ENCODE data around the gene TMPRSS9. TPM values are rescaled to one million over a fixed set of nuclear protein-coding genes. Genes with fewer than 3 reads are reported as not detected.

Gene TMPRSS9
- total and polyA plus RNA-seq, 12 donors = 0.32 to 1.7 (median 1.1) TPM

DNA sequence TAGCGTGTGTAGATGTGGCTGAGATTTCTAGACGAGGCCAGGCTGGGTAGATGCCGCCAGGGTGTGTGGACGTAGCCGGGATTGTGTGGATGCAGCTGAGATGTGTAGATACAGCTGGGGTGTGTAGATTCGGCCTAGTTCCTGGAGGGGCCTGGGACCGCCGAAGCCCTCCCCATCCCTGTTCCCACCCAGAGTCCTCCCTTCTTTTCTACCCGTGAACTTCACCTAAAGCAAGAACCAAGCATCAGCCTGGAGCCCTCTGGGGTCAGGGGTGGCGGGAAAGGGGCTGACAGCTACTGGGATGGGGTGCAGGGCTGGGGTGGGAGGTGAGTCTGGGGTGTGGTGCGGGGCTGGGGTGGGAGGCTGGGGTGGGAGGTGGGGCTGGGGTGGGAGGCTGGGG, 768 bp downstream of the TMPRSS9 start:
- DNase-seq = no peak
- Histone ChIP-seq H3K9me3 (replicated peaks in 1 of 3) (no peaks in the 10 kb centered on the region), H3K4me1 (replicated peaks in 1 of 2) (no peaks in the 10 kb centered on the region), H3K27me3 (peaks cover 20% of the 10 kb centered on the region), H3K27ac (no peak overlapping the region), H3K4me3 (no peak overlapping the region), H3K36me3 (replicated peaks in 1 of 2) (no peaks in the 10 kb centered on the region)
- 64 to 72% (median 67%) methylated on average over 7 to 11 of the region's 11 CpGs for WGBS, 4 donors
- intact Hi-C loops (cut with DNase I) = no loop called here
- TF ChIP-seq POLR2A (IDR thresholded peaks at IDR 0.05) = no peak
- TF ChIP-seq, protein P1, sequence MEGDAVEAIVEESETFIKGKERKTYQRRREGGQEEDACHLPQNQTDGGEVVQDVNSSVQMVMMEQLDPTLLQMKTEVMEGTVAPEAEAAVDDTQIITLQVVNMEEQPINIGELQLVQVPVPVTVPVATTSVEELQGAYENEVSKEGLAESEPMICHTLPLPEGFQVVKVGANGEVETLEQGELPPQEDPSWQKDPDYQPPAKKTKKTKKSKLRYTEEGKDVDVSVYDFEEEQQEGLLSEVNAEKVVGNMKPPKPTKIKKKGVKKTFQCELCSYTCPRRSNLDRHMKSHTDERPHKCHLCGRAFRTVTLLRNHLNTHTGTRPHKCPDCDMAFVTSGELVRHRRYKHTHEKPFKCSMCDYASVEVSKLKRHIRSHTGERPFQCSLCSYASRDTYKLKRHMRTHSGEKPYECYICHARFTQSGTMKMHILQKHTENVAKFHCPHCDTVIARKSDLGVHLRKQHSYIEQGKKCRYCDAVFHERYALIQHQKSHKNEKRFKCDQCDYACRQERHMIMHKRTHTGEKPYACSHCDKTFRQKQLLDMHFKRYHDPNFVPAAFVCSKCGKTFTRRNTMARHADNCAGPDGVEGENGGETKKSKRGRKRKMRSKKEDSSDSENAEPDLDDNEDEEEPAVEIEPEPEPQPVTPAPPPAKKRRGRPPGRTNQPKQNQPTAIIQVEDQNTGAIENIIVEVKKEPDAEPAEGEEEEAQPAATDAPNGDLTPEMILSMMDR (IDR thresholded peaks at IDR 0.05) = no peak

DNA sequence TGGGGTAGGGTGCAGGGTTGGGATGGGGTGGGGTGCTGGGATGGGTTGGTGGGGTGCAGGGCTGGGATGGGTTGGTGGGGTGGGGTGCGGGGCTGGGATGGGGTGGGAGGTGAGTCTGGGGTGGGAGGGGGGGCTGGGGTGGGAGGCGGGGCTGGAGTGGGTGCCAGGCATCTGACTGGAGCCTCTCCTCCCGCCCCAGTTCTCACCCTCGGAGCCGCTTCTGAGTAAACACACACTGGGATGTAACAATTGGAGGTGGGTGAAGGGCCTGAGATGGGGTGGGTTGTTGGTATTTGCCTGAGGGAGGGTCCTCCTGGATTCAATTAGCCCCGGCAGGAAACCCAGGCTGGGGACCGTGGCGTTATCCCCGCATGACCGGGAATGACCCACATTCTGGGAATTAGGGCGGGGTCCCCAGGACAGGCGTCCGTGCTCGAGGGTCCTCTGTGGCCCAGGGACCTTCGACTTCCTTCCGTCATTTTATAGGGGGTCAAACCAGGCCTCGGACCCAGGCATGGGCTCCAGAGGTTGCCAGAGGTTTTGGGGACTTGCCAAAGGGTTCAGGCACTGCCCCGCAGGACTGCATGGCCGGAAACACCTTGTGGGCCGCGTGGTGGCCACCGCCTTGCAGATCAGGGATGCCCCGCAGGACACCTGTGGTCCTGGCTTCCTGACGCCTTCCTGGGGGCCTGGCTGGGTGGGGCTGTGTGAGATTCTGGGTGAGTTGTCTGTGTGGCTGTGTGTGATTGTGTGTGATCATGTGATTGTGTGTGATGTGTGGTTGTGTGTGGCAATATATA, 1.4 kb downstream of the TMPRSS9 start:
- Histone ChIP-seq H3K27ac (no peak overlapping the region), H3K4me3 (no peak overlapping the region), H3K9me3 (replicated peaks in 1 of 3) (no peaks in the 10 kb centered on the region), H3K36me3 (replicated peaks in 1 of 2) (no peaks in the 10 kb centered on the region), H3K4me1 (replicated peaks in 1 of 2) (no peaks in the 10 kb centered on the region), H3K27me3 (peaks cover 20% of the 10 kb centered on the region)
- intact Hi-C loops (cut with DNase I) = no loop called here
- TF ChIP-seq, protein P1 (IDR thresholded peaks at IDR 0.05) = no peak
- no peak for TF ChIP-seq POLR2A (IDR thresholded peaks at IDR 0.05)
- 39 to 42% (median 40%) methylated on average over 12 to 24 of the region's 24 CpGs for WGBS, 4 donors
- DNase-seq = no peak

DNA sequence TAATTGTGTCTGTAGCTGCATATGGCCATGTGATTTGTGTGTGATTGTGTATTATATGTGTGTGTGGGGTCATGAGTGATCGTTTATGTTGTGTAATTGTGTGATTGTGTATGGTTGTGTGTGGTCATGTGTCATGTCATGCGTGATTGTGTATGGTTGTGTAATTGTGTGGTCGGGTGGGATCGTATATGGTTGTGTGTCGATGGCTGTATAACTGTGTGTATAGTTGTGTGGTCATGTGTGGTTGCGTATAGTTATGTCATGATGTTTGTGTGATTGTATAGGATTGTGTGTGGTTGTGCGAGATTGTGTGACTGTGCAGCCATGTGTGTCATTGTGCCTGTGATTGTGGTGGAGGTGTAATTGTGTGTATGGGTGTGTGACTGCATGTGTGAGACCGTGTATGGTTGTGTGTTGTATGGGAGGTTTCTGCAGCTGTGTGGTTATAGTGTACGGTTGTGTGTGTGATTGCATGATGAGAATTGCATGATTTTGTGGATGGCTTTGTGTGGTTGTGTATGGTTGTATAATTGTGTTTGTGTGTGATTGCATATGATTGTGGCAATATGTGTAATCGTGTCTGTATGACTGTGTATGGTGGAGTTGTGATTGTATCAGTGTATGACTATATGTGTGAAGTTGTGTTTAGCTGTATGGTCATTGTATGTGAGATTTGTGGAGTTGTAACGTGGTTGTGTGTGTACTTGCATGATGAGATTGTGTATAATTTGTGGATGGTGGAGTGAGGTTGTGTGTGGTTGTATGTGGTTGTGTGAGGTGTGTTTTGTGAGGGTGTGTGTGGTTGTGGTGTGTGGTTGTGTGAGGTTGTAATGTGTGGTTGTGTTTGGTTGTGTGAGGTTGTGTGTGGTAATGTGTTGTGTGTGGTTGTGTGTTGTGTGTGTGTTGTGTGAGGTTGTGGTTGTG, 2.2 kb downstream of the TMPRSS9 start:
- H3K36me3 ChIP-seq (replicated peaks in 1 of 2) = no peaks in the 10 kb centered on the region
- intact Hi-C loops (cut with DNase I) = no loop called here
- 83 to 87% (median 86%) methylated on average over 11 of the region's 11 CpGs for WGBS, 4 donors
- peaks cover 20% of the 10 kb centered on the region for H3K27me3 ChIP-seq
- DNase-seq = no peak
- H3K4me3 ChIP-seq = no peak overlapping the region
- no peak for TF ChIP-seq POLR2A (IDR thresholded peaks at IDR 0.05)
- TF ChIP-seq, protein P1 (IDR thresholded peaks at IDR 0.05) = no peak
- no peaks in the 10 kb centered on the region for H3K9me3 ChIP-seq (replicated peaks in 1 of 3)
- H3K4me1 ChIP-seq (replicated peaks in 1 of 2) = no peaks in the 10 kb centered on the region
- no peak overlapping the region for H3K27ac ChIP-seq

DNA sequence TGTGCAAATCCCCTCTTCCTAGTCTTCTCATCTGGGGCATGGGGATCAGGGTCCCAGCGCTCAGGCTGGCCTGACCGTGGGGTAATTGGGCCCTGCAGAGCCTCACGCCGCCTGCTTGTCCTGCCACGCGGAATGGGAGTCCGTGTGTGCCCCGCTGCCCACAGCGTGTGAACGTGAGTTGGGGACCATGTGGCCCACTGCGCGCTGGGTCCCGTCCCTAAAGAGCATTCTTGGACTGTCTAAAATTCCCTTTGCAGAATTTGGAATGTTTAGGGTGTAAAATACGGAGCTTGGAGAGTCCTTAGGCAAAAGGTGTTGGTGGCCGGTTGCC, 2.9 kb downstream of the TMPRSS9 start:
- TF ChIP-seq, protein P1 (IDR thresholded peaks at IDR 0.05) = no peak
- TF ChIP-seq POLR2A (IDR thresholded peaks at IDR 0.05) = no peak
- H3K27me3 ChIP-seq = peaks cover 20% of the 10 kb centered on the region
- H3K4me1 ChIP-seq (replicated peaks in 1 of 2) = no peaks in the 10 kb centered on the region
- H3K4me3 ChIP-seq = no peak overlapping the region
- H3K9me3 ChIP-seq (replicated peaks in 1 of 3) = no peaks in the 10 kb centered on the region
- no peak for DNase-seq
- no peak overlapping the region for H3K27ac ChIP-seq
- intact Hi-C loops (cut with DNase I) = no loop called here
- WGBS, 4 donors = 74 to 85% (median 83%) methylated on average over 13 to 15 of the region's 15 CpGs
- H3K36me3 ChIP-seq (replicated peaks in 1 of 2) = no peaks in the 10 kb centered on the region

All from adrenal gland (tissue), 12 donors.